Astrocyte (in vitro differentiated cells and primary cell): ENCODE results near the gene SH3TC2.

ENCODE experiments used
- CTCF ChIP-seq: IDR thresholded peaks from 2 replicates; pipeline ENCODE4 v1.5.1; 2011; ENCODE audit warnings: low read depth, mild to moderate bottlenecking, inconsistent platforms, low read length, moderate library complexity; ENCODE audit not compliant: insufficient read depth
- EZH2 ChIP-seq: IDR thresholded peaks from 2 replicates; pipeline ENCODE4 v1.6.1; 2012; ENCODE audit warnings: mild to moderate bottlenecking, low read length, inconsistent platforms; ENCODE audit not compliant: insufficient read depth

DNA sequence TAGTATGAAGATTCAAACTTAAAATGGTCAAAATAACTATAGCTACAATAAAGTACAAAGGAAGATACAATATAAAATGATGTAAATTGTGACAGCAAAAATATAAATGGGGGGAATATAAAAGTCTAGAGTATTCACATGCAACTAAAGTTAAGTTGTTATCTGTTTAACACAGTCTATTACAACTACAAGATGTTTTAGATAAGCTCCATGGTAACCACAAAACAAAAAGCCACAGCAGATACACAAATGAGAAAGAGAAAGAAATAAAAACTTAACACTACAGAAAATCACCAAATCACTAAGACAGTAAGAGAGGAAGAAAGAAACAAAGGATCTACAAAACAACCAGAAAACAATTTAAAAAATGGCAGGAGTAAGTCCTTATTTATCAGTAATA lies 17.0 kb upstream of the SH3TC2 start:
- TF ChIP-seq CTCF, result no peak
- TF ChIP-seq EZH2, result no peak
